ENCODE data around the gene TMCC1. TPM values are rescaled to one million over a fixed set of nuclear protein-coding genes. Genes with fewer than 3 reads are reported as not detected.

TMCC1 gene
- total RNA-seq, 1 donor from 2014 or later, result 25.9 TPM

GRCh38 chr3:129746629-129747028 is 146.9 kb downstream of the TMCC1 start:
- ChIA-PET CTCF (no interaction called here), POLR2A (no interaction called here)
- no peak overlapping the region for H3K27ac Mint-ChIP-seq
- H3K4me3 Mint-ChIP-seq, result no peak overlapping the region
- intact Hi-C loops (cut with micrococcal nuclease), result no loop called here
- H3K4me1 Mint-ChIP-seq, result peaks cover 16% of the 10 kb centered on the region
- H3K9me3 Mint-ChIP-seq, result no peaks in the 10 kb centered on the region
- no peak for ATAC-seq (ENCODE audit: low read depth)
- TF ChIP-seq CTCF (IDR thresholded peaks at IDR 0.05), result no peak
- no peaks in the 10 kb centered on the region for H3K36me3 Mint-ChIP-seq (ENCODE audit: low read depth)
- DNase-seq, result no peak
- H3K27me3 Mint-ChIP-seq, result no peaks in the 10 kb centered on the region

GRCh38 chr3:129745253-129745652 is 148.3 kb downstream of the TMCC1 start:
- POLR2A ChIA-PET, result no interaction called here
- ATAC-seq (ENCODE audit: low read depth) (no peak), DNase-seq (no peak)
- Mint-ChIP-seq H3K9me3 (no peaks in the 10 kb centered on the region), H3K4me3 (no peak overlapping the region), H3K4me1 (peaks cover 17% of the 10 kb centered on the region), H3K27me3 (no peaks in the 10 kb centered on the region), H3K27ac (no peak overlapping the region), H3K36me3 (ENCODE audit: low read depth) (no peaks in the 10 kb centered on the region)
- CTCF ChIA-PET, result no interaction called here
- no peak for TF ChIP-seq CTCF (IDR thresholded peaks at IDR 0.05)
- intact Hi-C loops (cut with micrococcal nuclease), result no loop called here

- no peak for DNase-seq
- no peak for TF ChIP-seq CTCF (IDR thresholded peaks at IDR 0.05)
- H3K4me1 Mint-ChIP-seq, result peaks cover 31% of the 10 kb centered on the region
- no peaks in the 10 kb centered on the region for H3K27me3 Mint-ChIP-seq
- H3K36me3 Mint-ChIP-seq (ENCODE audit: low read depth), result peaks cover 3% of the 10 kb centered on the region
- ChIA-PET POLR2A (no interaction called here), CTCF (no interaction called here)
- H3K9me3 Mint-ChIP-seq, result no peaks in the 10 kb centered on the region
- intact Hi-C loops (cut with micrococcal nuclease), result loop anchor here (5.0 kb wide), 1 partner anchor 79 kb away; no protein-coding TSS in a partner anchor
- no peak for ATAC-seq (ENCODE audit: low read depth)
- no peak overlapping the region for H3K4me3 Mint-ChIP-seq
- H3K27ac Mint-ChIP-seq, result no peak overlapping the region
These were observed 151.7 kb downstream of the TMCC1 start for GRCh38 chr3:129741794-129742193.

- no peak for ATAC-seq (ENCODE audit: low read depth)
- POLR2A ChIA-PET, result no interaction called here
- H3K36me3 Mint-ChIP-seq (ENCODE audit: low read depth), result peaks cover 3% of the 10 kb centered on the region
- DNase-seq, result no peak
- no peaks in the 10 kb centered on the region for H3K9me3 Mint-ChIP-seq
- no peak overlapping the region for H3K27ac Mint-ChIP-seq
- no peak for TF ChIP-seq CTCF (IDR thresholded peaks at IDR 0.05)
- H3K4me3 Mint-ChIP-seq, result no peak overlapping the region
- H3K4me1 Mint-ChIP-seq, result peaks cover 28% of the 10 kb centered on the region
- intact Hi-C loops (cut with micrococcal nuclease), result loop anchor here (5.0 kb wide), 1 partner anchor 78 kb away; no protein-coding TSS in a partner anchor
- CTCF ChIA-PET, result no interaction called here
- no peaks in the 10 kb centered on the region for H3K27me3 Mint-ChIP-seq
These were observed 153.4 kb downstream of the TMCC1 start for GRCh38 chr3:129740090-129740489.

GRCh38 chr3:129739634-129740033 is 153.9 kb downstream of the TMCC1 start:
- peaks cover 3% of the 10 kb centered on the region for H3K36me3 Mint-ChIP-seq (ENCODE audit: low read depth)
- CTCF ChIA-PET, result no interaction called here
- H3K27ac Mint-ChIP-seq, result no peak overlapping the region
- no peak for DNase-seq
- TF ChIP-seq CTCF (IDR thresholded peaks at IDR 0.05), result no peak
- H3K4me3 Mint-ChIP-seq, result no peak overlapping the region
- H3K4me1 Mint-ChIP-seq, result peaks cover 28% of the 10 kb centered on the region
- no peaks in the 10 kb centered on the region for H3K9me3 Mint-ChIP-seq
- POLR2A ChIA-PET, result no interaction called here
- no peak for ATAC-seq (ENCODE audit: low read depth)
- no peaks in the 10 kb centered on the region for H3K27me3 Mint-ChIP-seq
- intact Hi-C loops (cut with micrococcal nuclease), result loop anchor here (5.0 kb wide), 1 partner anchor 77 kb away; no protein-coding TSS in a partner anchor

Measured in activated B cell treated with CpG ODN at 0.5 μM for 24 hours (primary cell).